GM13976 (cell line): ENCODE measurements around the gene BMP6.

ENCODE experiments used
- DNase-seq: peaks from one replicate; pipeline ENCODE4 v3.0.0; 2012; ENCODE audit warnings: low spot score
- CTCF ChIP-seq: IDR thresholded peaks from 2 replicates; pipeline ENCODE4 v1.5.1; 2012; ENCODE audit warnings: borderline replicate concordance, mild to moderate bottlenecking; ENCODE audit not compliant: insufficient read depth; ENCODE audit errors: extremely low read depth, missing control alignments, control extremely low read depth
- in situ Hi-C: fragments of 300-500 bp; cut with MboI; formaldehyde crosslinking; loops from one replicate; pipeline ENCODE4 v1.12.0; 2022; ENCODE audit warnings: low sequenced_read_pairs, mixed read lengths, inconsistent platforms; ENCODE audit not compliant: unreplicated experiment

BMP6 gene

GRCh38 chr6:7765575-7766325, 39.9 kb downstream of the BMP6 start:
- in situ Hi-C loops: no loop called here
- no peak for TF ChIP-seq CTCF
- no peak for DNase-seq

- in situ Hi-C loops: no loop called here
- no peak for TF ChIP-seq CTCF
- no peak for DNase-seq
Measured at GRCh38 chr6:7769702-7770101, 43.8 kb downstream of the BMP6 start.

- DNase-seq: no peak
- in situ Hi-C loops: no loop called here
Measured at GRCh38 chr6:7770111-7770510, 44.2 kb downstream of the BMP6 start.

GRCh38 chr6:7770601-7771000, 44.7 kb downstream of the BMP6 start:
- no peak for DNase-seq
- in situ Hi-C loops: no loop called here
- no peak for TF ChIP-seq CTCF

More at GRCh38 chr6:7770111-7770510, 44.2 kb downstream of the BMP6 start:
- TF ChIP-seq CTCF: no peak

GRCh38 chr6:7773322-7773721, 47.4 kb downstream of the BMP6 start:
- in situ Hi-C loops: no loop called here
- no peak for DNase-seq
- no peak for TF ChIP-seq CTCF

GRCh38 chr6:7773914-7774313, 48.0 kb downstream of the BMP6 start:
- no peak for DNase-seq
- TF ChIP-seq CTCF: no peak
- in situ Hi-C loops: no loop called here
